ENCODE measurements around the gene RABIF.

RABIF gene

GRCh38 chr1:202857136-202857610, 31.8 kb downstream of the RABIF start:
- ATAC-seq: no peak
- TF ChIP-seq PATZ1 (CRISPR knock-in tag; IDR thresholded peaks at IDR 0.05; ENCODE audit: borderline replicate concordance) (no peak), ZC3H10 (CRISPR knock-in tag; IDR thresholded peaks at IDR 0.05) (no peak), CSRNP3 (CRISPR knock-in tag; IDR thresholded peaks at IDR 0.05) (no peak)

GRCh38 chr1:202856014-202856413, 32.9 kb downstream of the RABIF start:
- TF ChIP-seq ZNF8 (CRISPR knock-in tag; IDR thresholded peaks at IDR 0.05) (no peak), ZFP30 (CRISPR knock-in tag; IDR thresholded peaks at IDR 0.05) (no peak), GLIS3 (CRISPR knock-in tag; IDR thresholded peaks at IDR 0.05) (no peak), BACH2 (CRISPR knock-in tag; IDR thresholded peaks at IDR 0.05; ENCODE audit: borderline replicate concordance) (no peak), TCF4 (CRISPR knock-in tag; IDR thresholded peaks at IDR 0.05; ENCODE audit: borderline replicate concordance) (no peak), CSDC2 (CRISPR knock-in tag; IDR thresholded peaks at IDR 0.05) (no peak), ZC3H10 (CRISPR knock-in tag; IDR thresholded peaks at IDR 0.05) (no peak), ISL1 (CRISPR knock-in tag; IDR thresholded peaks at IDR 0.05) (no peak), SNAI2 (CRISPR knock-in tag; IDR thresholded peaks at IDR 0.05) (no peak), CREB5 (CRISPR knock-in tag; IDR thresholded peaks at IDR 0.05; ENCODE audit: low read depth) (no peak), ZNF565 (CRISPR knock-in tag; conservative IDR thresholded peaks at IDR 0.05; ENCODE audit: low read depth) (no peak), OSR1 (CRISPR knock-in tag; IDR thresholded peaks at IDR 0.05) (no peak), ZFP3 (CRISPR knock-in tag; IDR thresholded peaks at IDR 0.05) (no peak), PPARA (CRISPR knock-in tag; IDR thresholded peaks at IDR 0.05; ENCODE audit: borderline replicate concordance) (no peak), ZNF70 (CRISPR knock-in tag; IDR thresholded peaks at IDR 0.05) (no peak), PATZ1 (CRISPR knock-in tag; IDR thresholded peaks at IDR 0.05; ENCODE audit: borderline replicate concordance) (no peak), POU6F1 (CRISPR knock-in tag; IDR thresholded peaks at IDR 0.05; ENCODE audit: borderline replicate concordance, low read depth) (no peak), CSRNP3 (CRISPR knock-in tag; IDR thresholded peaks at IDR 0.05) (no peak)
- ATAC-seq: no peak

- TF ChIP-seq ZFP3 (CRISPR knock-in tag; IDR thresholded peaks at IDR 0.05) (no peak), ZNF8 (CRISPR knock-in tag; IDR thresholded peaks at IDR 0.05) (no peak), CSDC2 (CRISPR knock-in tag; IDR thresholded peaks at IDR 0.05) (no peak), ARNTL (CRISPR knock-in tag; IDR thresholded peaks at IDR 0.05; ENCODE audit: borderline replicate concordance, low read depth) (no peak), TOX (CRISPR knock-in tag; IDR thresholded peaks at IDR 0.05; ENCODE audit: borderline replicate concordance) (no peak), ZNF565 (CRISPR knock-in tag; conservative IDR thresholded peaks at IDR 0.05; ENCODE audit: low read depth) (no peak)
- ATAC-seq: no peak
Observed at GRCh38 chr1:202854787-202855186, 34.2 kb downstream of the RABIF start.
